Measurements from ENCODE around the gene TBC1D16. TPM values are rescaled to one million over a fixed set of nuclear protein-coding genes. Genes with fewer than 3 reads are reported as not detected.
A peak's percentile ranks its signal among the peaks of the same experiment; 100 is the strongest.

Gene TBC1D16
- total RNA-seq, 1 experiment from 2014 or later, result 35.9 TPM

GRCh38 chr17:79892457-79893241, 143.0 kb downstream of the TBC1D16 start:
- Mint-ChIP-seq H3K9me3 (ENCODE audit: low read depth, unreplicated experiment) (no peaks in the 10 kb centered on the region), H3K27ac (ENCODE audit: unreplicated experiment) (peak overlapping the region; percentile 12), H3K27me3 (ENCODE audit: unreplicated experiment) (peaks cover 4% of the 10 kb centered on the region), H3K4me3 (ENCODE audit: low read depth, unreplicated experiment) (no peak overlapping the region), H3K36me3 (ENCODE audit: insufficient read depth, unreplicated experiment) (peaks cover 7% of the 10 kb centered on the region), H3K4me1 (ENCODE audit: low read depth, unreplicated experiment) (peaks cover 18% of the 10 kb centered on the region)
- peak; percentile 55 for DNase-seq
- CTCF ChIA-PET, result interaction anchor here (0.8 kb wide), 1 partner anchor 23 kb away, joined by 4 read pairs; no protein-coding TSS in a partner anchor
- intact Hi-C loops (cut with micrococcal nuclease; ENCODE audit: unreplicated experiment), result no loop called here
- BruUV-seq (replicated peaks), result no TSS peak
- TF ChIP-seq, protein P1, sequence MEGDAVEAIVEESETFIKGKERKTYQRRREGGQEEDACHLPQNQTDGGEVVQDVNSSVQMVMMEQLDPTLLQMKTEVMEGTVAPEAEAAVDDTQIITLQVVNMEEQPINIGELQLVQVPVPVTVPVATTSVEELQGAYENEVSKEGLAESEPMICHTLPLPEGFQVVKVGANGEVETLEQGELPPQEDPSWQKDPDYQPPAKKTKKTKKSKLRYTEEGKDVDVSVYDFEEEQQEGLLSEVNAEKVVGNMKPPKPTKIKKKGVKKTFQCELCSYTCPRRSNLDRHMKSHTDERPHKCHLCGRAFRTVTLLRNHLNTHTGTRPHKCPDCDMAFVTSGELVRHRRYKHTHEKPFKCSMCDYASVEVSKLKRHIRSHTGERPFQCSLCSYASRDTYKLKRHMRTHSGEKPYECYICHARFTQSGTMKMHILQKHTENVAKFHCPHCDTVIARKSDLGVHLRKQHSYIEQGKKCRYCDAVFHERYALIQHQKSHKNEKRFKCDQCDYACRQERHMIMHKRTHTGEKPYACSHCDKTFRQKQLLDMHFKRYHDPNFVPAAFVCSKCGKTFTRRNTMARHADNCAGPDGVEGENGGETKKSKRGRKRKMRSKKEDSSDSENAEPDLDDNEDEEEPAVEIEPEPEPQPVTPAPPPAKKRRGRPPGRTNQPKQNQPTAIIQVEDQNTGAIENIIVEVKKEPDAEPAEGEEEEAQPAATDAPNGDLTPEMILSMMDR (IDR thresholded peaks at IDR 0.05; ENCODE audit: unreplicated experiment), result no peak

- CTCF ChIA-PET, result interaction anchor here (0.7 to 1.1 kb wide), 2 partner anchors 11 to 46 kb away, joined by 3 to 4 read pairs; no protein-coding TSS in a partner anchor
- no peak for DNase-seq
These were observed 144.4 kb downstream of the TBC1D16 start for GRCh38 chr17:79891113-79891730.

GRCh38 chr17:79890706-79891105, 145.0 kb downstream of the TBC1D16 start:
- peaks cover 23% of the 10 kb centered on the region for H3K27me3 Mint-ChIP-seq (ENCODE audit: unreplicated experiment)
- peaks cover 18% of the 10 kb centered on the region for H3K4me1 Mint-ChIP-seq (ENCODE audit: low read depth, unreplicated experiment)
- no peak for DNase-seq
- H3K27ac Mint-ChIP-seq (ENCODE audit: unreplicated experiment), result no peak overlapping the region
- CTCF ChIA-PET, result interaction anchor here (0.7 to 1.1 kb wide), 2 partner anchors 12 to 46 kb away, joined by 3 to 4 read pairs; no protein-coding TSS in a partner anchor
- no TSS peak for BruUV-seq (replicated peaks)
- intact Hi-C loops (cut with micrococcal nuclease; ENCODE audit: unreplicated experiment), result no loop called here
- H3K4me3 Mint-ChIP-seq (ENCODE audit: low read depth, unreplicated experiment), result no peak overlapping the region
- TF ChIP-seq, protein P1 (IDR thresholded peaks at IDR 0.05; ENCODE audit: unreplicated experiment), result no peak
- no peaks in the 10 kb centered on the region for H3K9me3 Mint-ChIP-seq (ENCODE audit: low read depth, unreplicated experiment)
- peaks cover 7% of the 10 kb centered on the region for H3K36me3 Mint-ChIP-seq (ENCODE audit: insufficient read depth, unreplicated experiment)

More at GRCh38 chr17:79891113-79891730, 144.4 kb downstream of the TBC1D16 start:
- intact Hi-C loops (cut with micrococcal nuclease; ENCODE audit: unreplicated experiment), result no loop called here
- TF ChIP-seq, protein P1 (IDR thresholded peaks at IDR 0.05; ENCODE audit: unreplicated experiment), result no peak
- H3K9me3 Mint-ChIP-seq (ENCODE audit: low read depth, unreplicated experiment), result no peaks in the 10 kb centered on the region
- no peak overlapping the region for H3K27ac Mint-ChIP-seq (ENCODE audit: unreplicated experiment)
- peaks cover 19% of the 10 kb centered on the region for H3K27me3 Mint-ChIP-seq (ENCODE audit: unreplicated experiment)
- peaks cover 7% of the 10 kb centered on the region for H3K36me3 Mint-ChIP-seq (ENCODE audit: insufficient read depth, unreplicated experiment)
- no peak overlapping the region for H3K4me3 Mint-ChIP-seq (ENCODE audit: low read depth, unreplicated experiment)
- H3K4me1 Mint-ChIP-seq (ENCODE audit: low read depth, unreplicated experiment), result peaks cover 18% of the 10 kb centered on the region
- no TSS peak for BruUV-seq (replicated peaks)

- Mint-ChIP-seq H3K9me3 (ENCODE audit: low read depth, unreplicated experiment) (no peaks in the 10 kb centered on the region), H3K4me1 (ENCODE audit: low read depth, unreplicated experiment) (peaks cover 18% of the 10 kb centered on the region), H3K27me3 (ENCODE audit: unreplicated experiment) (peaks cover 23% of the 10 kb centered on the region), H3K36me3 (ENCODE audit: insufficient read depth, unreplicated experiment) (peaks cover 7% of the 10 kb centered on the region), H3K4me3 (ENCODE audit: low read depth, unreplicated experiment) (no peak overlapping the region), H3K27ac (ENCODE audit: unreplicated experiment) (no peak overlapping the region)
- DNase-seq, result no peak
- TF ChIP-seq, protein P1 (IDR thresholded peaks at IDR 0.05; ENCODE audit: unreplicated experiment), result no peak
- BruUV-seq (replicated peaks), result no TSS peak
- CTCF ChIA-PET, result no interaction called here
- intact Hi-C loops (cut with micrococcal nuclease; ENCODE audit: unreplicated experiment), result no loop called here
These were observed 146.6 kb downstream of the TBC1D16 start for GRCh38 chr17:79888811-79889634.
